VCaP (cell line): ENCODE data around the gene ACTN4.
A peak's percentile ranks its signal among the peaks of the same experiment; 100 is the strongest.
"Not testable (repeated sequence)": the region's sequence is repeated elsewhere in the genome, so short reads cannot be mapped to it uniquely, and the experiment has no call there.

Source experiments
- H3K27ac ChIP-seq: fragments of 450-650 bp; 2 replicates; pipeline ENCODE4 v1.5.1; 2017
- CTCF ChIP-seq: fragments of 450-650 bp; conservative IDR thresholded peaks from 2 replicates; pipeline ENCODE4 v1.5.1; 2017; ENCODE audit warnings: mild to moderate bottlenecking, moderate library complexity

Gene ACTN4

GRCh38 chr19:38617764-38618589 is 29.5 kb upstream of the ACTN4 start, which contains the start of gene MAP4K1:
MAP4K1 (minus strand) TSS chr19:38617953; CDS start chr19:38617895, 58 bp downstream.
- TF ChIP-seq CTCF, result no peak
- peak within 1 kb of the TSS; percentile 94 for H3K27ac ChIP-seq

- TF ChIP-seq CTCF, result no peak
- peak within 1 kb of the TSS; percentile 94 for H3K27ac ChIP-seq
Observed at GRCh38 chr19:38618590-38619360, 28.7 kb upstream of the ACTN4 start, which contains the start of gene EIF3K. EIF3K (plus strand) TSS chr19:38619188; CDS start chr19:38619269, 81 bp downstream.

- H3K27ac ChIP-seq, result peak overlapping the region; percentile 94
- TF ChIP-seq CTCF, result no peak
Observed at GRCh38 chr19:38619361-38620174, 27.9 kb upstream of the ACTN4 start.

- no peak for TF ChIP-seq CTCF
- H3K27ac ChIP-seq, result no peak overlapping the region
Observed at GRCh38 chr19:38624822-38625221, 22.6 kb upstream of the ACTN4 start.

GRCh38 chr19:38626401-38626800 is 21.0 kb upstream of the ACTN4 start:
- H3K27ac ChIP-seq, result no peak overlapping the region
- TF ChIP-seq CTCF, result no peak

GRCh38 chr19:38629568-38629967 is 17.9 kb upstream of the ACTN4 start:
- H3K27ac ChIP-seq, result no peak overlapping the region
- TF ChIP-seq CTCF, result no peak

GRCh38 chr19:38631301-38631700 is 16.1 kb upstream of the ACTN4 start:
- H3K27ac ChIP-seq, result not testable (repeated sequence)

- not testable (repeated sequence) for H3K27ac ChIP-seq
Observed at GRCh38 chr19:38631811-38632475, 15.5 kb upstream of the ACTN4 start.
